OCI-LY1 (cell line): ENCODE data around the gene HTT.
"Not testable (repeated sequence)": the region's sequence is repeated elsewhere in the genome, so short reads cannot be mapped to it uniquely, and the experiment has no call there.

Experiments used
- H2AFZ ChIP-seq: fragments of 200-600 bp; sonication (generic), shearing (Covaris generic); 2 replicates; pipeline ENCODE4 v1.6.0; 2014; ENCODE audit warnings: antibody characterized with exemption, mild to moderate bottlenecking, low read length
- H3F3A ChIP-seq: fragments of 200-600 bp; sonication (generic), shearing (Covaris generic); 2 replicates; pipeline ENCODE4 v1.6.0; 2014; ENCODE audit warnings: mild to moderate bottlenecking, antibody characterized with exemption, low read length, moderate library complexity; ENCODE audit not compliant: insufficient read depth
- H3K27ac ChIP-seq: fragments of 200-600 bp; sonication (generic); 2 replicates; pipeline ENCODE4 v1.5.1; 2014; ENCODE audit warnings: low read length, mixed run types, mild to moderate bottlenecking, low read depth; ENCODE audit not compliant: poor library complexity, severe bottlenecking
- H3K27me3 ChIP-seq: fragments of 200-600 bp; sonication (generic); 2 replicates; pipeline ENCODE4 v1.6.0; 2014; ENCODE audit warnings: antibody characterized with exemption, mild to moderate bottlenecking, low read length, moderate library complexity; ENCODE audit not compliant: insufficient read depth
- H3K36me3 ChIP-seq: fragments of 200-600 bp; sonication (generic); 2 replicates; pipeline ENCODE4 v1.6.1; 2014; ENCODE audit warnings: mild to moderate bottlenecking, antibody characterized with exemption, low read length, moderate library complexity, mixed read lengths; ENCODE audit not compliant: insufficient read depth
- H3K4me1 ChIP-seq: fragments of 200-600 bp; sonication (generic); 2 replicates; pipeline ENCODE4 v1.5.1; 2014; ENCODE audit warnings: mild to moderate bottlenecking, low read length, moderate library complexity; ENCODE audit not compliant: insufficient read depth, severe bottlenecking
- H3K4me2 ChIP-seq: fragments of 200-600 bp; sonication (generic), shearing (Covaris generic); 2 replicates; pipeline ENCODE4 v1.6.1; 2014; ENCODE audit warnings: low read length
- H3K4me3 ChIP-seq: fragments of 200-600 bp; sonication (generic); 2 replicates; pipeline ENCODE4 v1.5.1; 2014; ENCODE audit warnings: low read length, low read depth, mild to moderate bottlenecking, mixed read lengths; ENCODE audit not compliant: poor library complexity, severe bottlenecking
- H3K79me2 ChIP-seq: fragments of 200-600 bp; shearing (Covaris generic); 2 replicates; pipeline ENCODE4 v1.6.1; 2016; ENCODE audit warnings: mixed run types, low read length, mixed read lengths; ENCODE audit not compliant: insufficient read depth
- H3K9ac ChIP-seq: fragments of 200-600 bp; sonication (generic), shearing (Covaris generic); 2 replicates; pipeline ENCODE4 v1.6.1; 2014; ENCODE audit warnings: mild to moderate bottlenecking, low read length, mixed read lengths
- H3K9me2 ChIP-seq: fragments of 200-600 bp; sonication (generic), shearing (Covaris generic); 2 replicates; pipeline ENCODE4 v1.6.1; 2014; ENCODE audit warnings: low read depth, mild to moderate bottlenecking, low read length, mixed read lengths
- H3K9me3 ChIP-seq: fragments of 200-600 bp; shearing (Covaris generic); 2 replicates; pipeline ENCODE4 v1.6.1; 2014; ENCODE audit warnings: low read length, mixed read lengths
- H4K20me1 ChIP-seq: fragments of 200-600 bp; sonication (generic), shearing (Covaris generic); 2 replicates; pipeline ENCODE4 v1.6.0; 2016; ENCODE audit warnings: mild to moderate bottlenecking, low read length; ENCODE audit not compliant: insufficient read depth
- EZH2 ChIP-seq: fragments of 200-600 bp; sonication (generic), shearing (Covaris generic); IDR thresholded peaks from 2 replicates; pipeline ENCODE4 v1.8.0; 2017; ENCODE audit warnings: borderline replicate concordance, mixed run types, mild to moderate bottlenecking, antibody characterized with exemption, low read length, moderate library complexity, mixed read lengths
- TF ChIP-seq, protein P1 (sequence below): fragments of 200-600 bp; sonication (generic), shearing (Covaris generic); IDR thresholded peaks from 2 replicates; pipeline ENCODE4 v1.5.1; 2017; ENCODE audit warnings: mild to moderate bottlenecking, antibody characterized with exemption, low read length, moderate library complexity, mixed read lengths

Gene HTT

GRCh38 chr4:3046623-3047022 lies 27.9 kb upstream of the HTT start:
- H3K27me3 ChIP-seq = no peaks in the 10 kb centered on the region
- no peak overlapping the region for H2AFZ ChIP-seq
- TF ChIP-seq, protein P1, sequence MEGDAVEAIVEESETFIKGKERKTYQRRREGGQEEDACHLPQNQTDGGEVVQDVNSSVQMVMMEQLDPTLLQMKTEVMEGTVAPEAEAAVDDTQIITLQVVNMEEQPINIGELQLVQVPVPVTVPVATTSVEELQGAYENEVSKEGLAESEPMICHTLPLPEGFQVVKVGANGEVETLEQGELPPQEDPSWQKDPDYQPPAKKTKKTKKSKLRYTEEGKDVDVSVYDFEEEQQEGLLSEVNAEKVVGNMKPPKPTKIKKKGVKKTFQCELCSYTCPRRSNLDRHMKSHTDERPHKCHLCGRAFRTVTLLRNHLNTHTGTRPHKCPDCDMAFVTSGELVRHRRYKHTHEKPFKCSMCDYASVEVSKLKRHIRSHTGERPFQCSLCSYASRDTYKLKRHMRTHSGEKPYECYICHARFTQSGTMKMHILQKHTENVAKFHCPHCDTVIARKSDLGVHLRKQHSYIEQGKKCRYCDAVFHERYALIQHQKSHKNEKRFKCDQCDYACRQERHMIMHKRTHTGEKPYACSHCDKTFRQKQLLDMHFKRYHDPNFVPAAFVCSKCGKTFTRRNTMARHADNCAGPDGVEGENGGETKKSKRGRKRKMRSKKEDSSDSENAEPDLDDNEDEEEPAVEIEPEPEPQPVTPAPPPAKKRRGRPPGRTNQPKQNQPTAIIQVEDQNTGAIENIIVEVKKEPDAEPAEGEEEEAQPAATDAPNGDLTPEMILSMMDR = no peak
- no peak for TF ChIP-seq EZH2
- H3K79me2 ChIP-seq = no peaks in the 10 kb centered on the region
- no peaks in the 10 kb centered on the region for H4K20me1 ChIP-seq
- peaks cover 17% of the 10 kb centered on the region for H3K4me1 ChIP-seq
- H3K9me2 ChIP-seq = no peaks in the 10 kb centered on the region
- no peak overlapping the region for H3K9ac ChIP-seq
- no peak overlapping the region for H3K27ac ChIP-seq
- H3F3A ChIP-seq = no peaks in the 10 kb centered on the region
- no peak overlapping the region for H3K4me2 ChIP-seq
- no peaks in the 10 kb centered on the region for H3K9me3 ChIP-seq
- H3K36me3 ChIP-seq = no peaks in the 10 kb centered on the region
- H3K4me3 ChIP-seq = no peak overlapping the region

- H3K36me3 ChIP-seq = no peaks in the 10 kb centered on the region
- H3K27me3 ChIP-seq = no peaks in the 10 kb centered on the region
- H3K4me2 ChIP-seq = peak overlapping the region; percentile 51; the same call in 1 of the 2 replicates
- no peak overlapping the region for H3K9ac ChIP-seq
- H3K9me2 ChIP-seq = no peaks in the 10 kb centered on the region
- H2AFZ ChIP-seq = no peak overlapping the region
- peak overlapping the region; percentile 51 for H3K4me3 ChIP-seq
- TF ChIP-seq, protein P1 = peak; percentile 45; the same call in 1 of the 2 replicates
- no peak for TF ChIP-seq EZH2
- peaks cover 17% of the 10 kb centered on the region for H3K4me1 ChIP-seq
- H4K20me1 ChIP-seq = no peaks in the 10 kb centered on the region
- no peaks in the 10 kb centered on the region for H3F3A ChIP-seq
- no peak overlapping the region for H3K27ac ChIP-seq
- no peaks in the 10 kb centered on the region for H3K9me3 ChIP-seq
- no peaks in the 10 kb centered on the region for H3K79me2 ChIP-seq
These were observed 26.8 kb upstream of the HTT start for GRCh38 chr4:3047464-3048286.

- H3K4me2 ChIP-seq, H3F3A ChIP-seq, H4K20me1 ChIP-seq, H3K9me2 ChIP-seq, H3K27me3 ChIP-seq, H3K9me3 ChIP-seq, H2AFZ ChIP-seq, H3K27ac ChIP-seq, H3K9ac ChIP-seq, H3K36me3 ChIP-seq, H3K79me2 ChIP-seq, H3K4me3 ChIP-seq: not testable (repeated sequence)
- H3K4me1 ChIP-seq = peaks cover 12% of the 10 kb centered on the region
These were observed 23.2 kb upstream of the HTT start for GRCh38 chr4:3051141-3051897.
